Skeletal muscle cell (primary cell): ENCODE results near the gene KIAA2012.
A peak's percentile ranks its signal among the peaks of the same experiment; 100 is the strongest.
"Not testable (repeated sequence)": the region's sequence is repeated elsewhere in the genome, so short reads cannot be mapped to it uniquely, and the experiment has no call there.

Source experiments
- DNase-seq: peaks from one replicate; pipeline ENCODE4 v3.0.0-alpha.2; 2010; ENCODE audit warnings: low read depth
- H3K4me3 ChIP-seq: 2 replicates; pipeline ENCODE4 v1.5.1; 2011; ENCODE audit warnings: low read depth, mild to moderate bottlenecking, control low read depth, low read length, moderate library complexity

KIAA2012 gene

GRCh38 chr2:202237787-202238233 is 164.8 kb downstream of the KIAA2012 start:
- no peak for DNase-seq
- H3K4me3 ChIP-seq: peak overlapping the region; percentile 84

- DNase-seq: peak; percentile 51
- peak within 1 kb of the TSS; percentile 84 for H3K4me3 ChIP-seq
Measured at GRCh38 chr2:202238234-202239197, 165.5 kb downstream of the KIAA2012 start, which contains the start of gene SUMO1. SUMO1 (minus strand) TSS chr2:202238597; CDS start chr2:202238451, 146 bp downstream.

- DNase-seq, H3K4me3 ChIP-seq: not testable (repeated sequence)
Measured at GRCh38 chr2:202247710-202248109, 174.7 kb downstream of the KIAA2012 start.

- DNase-seq: no peak
- H3K4me3 ChIP-seq: no peak overlapping the region
Measured at GRCh38 chr2:202249521-202250253, 176.6 kb downstream of the KIAA2012 start.

- DNase-seq: no peak
- no peak overlapping the region for H3K4me3 ChIP-seq
Measured at GRCh38 chr2:202251494-202251893, 178.4 kb downstream of the KIAA2012 start.
